H1 (cell line): ENCODE results near the gene CD81.

Experiments
- BACH1 ChIP-seq: IDR thresholded peaks from 2 replicates; pipeline ENCODE4 v1.6.1; 2012; ENCODE audit warnings: low read length, improper control_type of control experiment
- CTCF ChIP-seq, 3 experiments: IDR thresholded peaks; 1 replicate in 2 of 3; 2 replicates in 1 of 3; pipeline versions ENCODE4 v1.5.1 to v1.6.1; 2011; ENCODE audit warnings: low read length in 3 of 3, mild to moderate bottlenecking in 3 of 3, inconsistent platforms in 2 of 3, low read depth in 1 of 3, moderate library complexity in 1 of 3; ENCODE audit not compliant: insufficient read depth in 1 of 3; ENCODE audit errors: control extremely low read depth in 1 of 3
- EZH2 ChIP-seq: fragments of 200-600 bp; sonication (generic); IDR thresholded peaks from 2 replicates; pipeline ENCODE4 v1.7.1; 2012; ENCODE audit warnings: low read depth, mild to moderate bottlenecking, moderate library complexity, low read length, inconsistent platforms; ENCODE audit not compliant: severe bottlenecking
- FOSL1 ChIP-seq: IDR thresholded peaks from 2 replicates; pipeline ENCODE4 v1.6.1; 2011; ENCODE audit warnings: mild to moderate bottlenecking, low read depth, low read length, moderate library complexity; ENCODE audit not compliant: insufficient read depth
- PHF8 ChIP-seq: fragments of 200-600 bp; sonication (generic); conservative IDR thresholded peaks from 2 replicates; pipeline ENCODE4 v1.7.1; 2012; ENCODE audit warnings: low read depth, mild to moderate bottlenecking, inconsistent platforms, low read length, moderate library complexity
- POLR2A ChIP-seq, 2 experiments: IDR thresholded peaks; 1 replicate in 1 of 2; 2 replicates in 1 of 2; pipeline ENCODE4 v1.6.1; 2011; ENCODE audit warnings: low read depth in 2 of 2, low read length in 2 of 2, mild to moderate bottlenecking in 2 of 2; ENCODE audit errors: control extremely low read depth in 1 of 2
- POLR2AphosphoS5 ChIP-seq: IDR thresholded peaks from 2 replicates; pipeline ENCODE4 v1.6.1; 2011; ENCODE audit warnings: low read depth, low read length
- RAD21 ChIP-seq, 2 experiments: IDR thresholded peaks in 1 of 2; conservative IDR thresholded peaks in 1 of 2; 2 replicates each; pipeline ENCODE4 v1.6.1; 2011; ENCODE audit warnings: low read depth in 2 of 2, low read length in 2 of 2, improper control_type of control experiment in 1 of 2, inconsistent platforms in 1 of 2, mild to moderate bottlenecking in 1 of 2, moderate library complexity in 1 of 2
- TBP ChIP-seq: IDR thresholded peaks from 2 replicates; pipeline ENCODE4 v1.6.1; 2011; ENCODE audit warnings: low read depth, low read length, improper control_type of control experiment
- YY1 ChIP-seq: IDR thresholded peaks from 2 replicates; pipeline ENCODE4 v1.6.1; 2011; ENCODE audit warnings: low read depth, mild to moderate bottlenecking, low read length
- TF ChIP-seq, protein P1 (sequence below): IDR thresholded peaks from 2 replicates; pipeline ENCODE4 v1.6.1; 2012; ENCODE audit warnings: inconsistent platforms
- TF ChIP-seq, protein P2 (sequence below): IDR thresholded peaks from 2 replicates; pipeline ENCODE4 v1.6.1; 2012; ENCODE audit warnings: low read length, inconsistent platforms

- TF ChIP-seq PHF8 (no peak), YY1 (no peak), CTCF (IDR thresholded peaks at IDR 0.05; ENCODE audit: control extremely low read depth in 1 of 3, insufficient read depth in 1 of 3, low read depth in 1 of 3, low read length in 3 of 3) (no peak), BACH1 (no peak), TBP (no peak), FOSL1 (no peak), RAD21 (IDR thresholded peaks at IDR 0.05 in 1 of 2, conservative IDR thresholded peaks at IDR 0.05 in 1 of 2; ENCODE audit: low read depth in 2 of 2, low read length in 2 of 2) (no peak), EZH2 (no peak), POLR2A (IDR thresholded peaks at IDR 0.05; ENCODE audit: control extremely low read depth in 1 of 2, low read depth in 2 of 2, low read length in 2 of 2) (no peak), POLR2AphosphoS5 (no peak)
- TF ChIP-seq, protein P1, sequence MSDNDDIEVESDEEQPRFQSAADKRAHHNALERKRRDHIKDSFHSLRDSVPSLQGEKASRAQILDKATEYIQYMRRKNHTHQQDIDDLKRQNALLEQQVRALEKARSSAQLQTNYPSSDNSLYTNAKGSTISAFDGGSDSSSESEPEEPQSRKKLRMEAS = no peak
- TF ChIP-seq, protein P2, sequence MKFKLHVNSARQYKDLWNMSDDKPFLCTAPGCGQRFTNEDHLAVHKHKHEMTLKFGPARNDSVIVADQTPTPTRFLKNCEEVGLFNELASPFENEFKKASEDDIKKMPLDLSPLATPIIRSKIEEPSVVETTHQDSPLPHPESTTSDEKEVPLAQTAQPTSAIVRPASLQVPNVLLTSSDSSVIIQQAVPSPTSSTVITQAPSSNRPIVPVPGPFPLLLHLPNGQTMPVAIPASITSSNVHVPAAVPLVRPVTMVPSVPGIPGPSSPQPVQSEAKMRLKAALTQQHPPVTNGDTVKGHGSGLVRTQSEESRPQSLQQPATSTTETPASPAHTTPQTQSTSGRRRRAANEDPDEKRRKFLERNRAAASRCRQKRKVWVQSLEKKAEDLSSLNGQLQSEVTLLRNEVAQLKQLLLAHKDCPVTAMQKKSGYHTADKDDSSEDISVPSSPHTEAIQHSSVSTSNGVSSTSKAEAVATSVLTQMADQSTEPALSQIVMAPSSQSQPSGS = no peak
These were observed 56.2 kb downstream of the CD81 start for GRCh38 chr11:2433106-2433925.
